ENCODE measurements around the gene HS6ST1.
"Not testable (repeated sequence)": the region's sequence is repeated elsewhere in the genome, so short reads cannot be mapped to it uniquely, and the experiment has no call there.

Gene HS6ST1

GRCh38 chr2:128266463-128266862 lies 52.2 kb downstream of the HS6ST1 start:
- H3K9me3 ChIP-seq (ENCODE audit: control insufficient read depth, low read length); H3K36me3 ChIP-seq (ENCODE audit: control insufficient read depth in 1 of 2, insufficient read depth in 2 of 2, low read depth in 1 of 2, low read length in 2 of 2); H3K18ac ChIP-seq (ENCODE audit: low read depth in 1 of 2, low read length in 2 of 2); H3K27me3 ChIP-seq (ENCODE audit: control insufficient read depth in 1 of 2, insufficient read depth in 1 of 2, low read length in 2 of 2); H3K23ac ChIP-seq (ENCODE audit: low read length in 2 of 2); H3K79me1 ChIP-seq (replicated peaks; ENCODE audit: low read length, poor library complexity, severe bottlenecking); H3K4me1 ChIP-seq (ENCODE audit: control insufficient read depth, insufficient read depth, low read depth, low read length); H3K27ac ChIP-seq (ENCODE audit: low read length, poor library complexity, severe bottlenecking); H3K9ac ChIP-seq (ENCODE audit: low read length); H2BK12ac ChIP-seq (ENCODE audit: low read length in 2 of 2); H2AFZ ChIP-seq (ENCODE audit: low read depth, low read length); H2BK5ac ChIP-seq (ENCODE audit: low read depth, low read length, poor library complexity, severe bottlenecking); H2AK5ac ChIP-seq (ENCODE audit: low read length, severe bottlenecking); H3K4me2 ChIP-seq (ENCODE audit: low read length, poor library complexity, severe bottlenecking); H3K4me3 ChIP-seq (ENCODE audit: insufficient read depth in 1 of 2, low read depth in 1 of 2, low read length in 2 of 2); DNase-seq; H3K4ac ChIP-seq (ENCODE audit: low read depth in 1 of 2, low read length in 2 of 2); H3K14ac ChIP-seq (ENCODE audit: low read length in 2 of 2); H2BK15ac ChIP-seq (ENCODE audit: low read depth, poor library complexity, severe bottlenecking); H4K8ac ChIP-seq (ENCODE audit: low read length); H2BK120ac ChIP-seq (ENCODE audit: low read depth, low read length): not testable (repeated sequence)
- H4K91ac ChIP-seq (ENCODE audit: low read length), result peak overlapping the region; percentile 10
- 96% methylated on average over 8 of the region's 8 CpGs for WGBS

DNA sequence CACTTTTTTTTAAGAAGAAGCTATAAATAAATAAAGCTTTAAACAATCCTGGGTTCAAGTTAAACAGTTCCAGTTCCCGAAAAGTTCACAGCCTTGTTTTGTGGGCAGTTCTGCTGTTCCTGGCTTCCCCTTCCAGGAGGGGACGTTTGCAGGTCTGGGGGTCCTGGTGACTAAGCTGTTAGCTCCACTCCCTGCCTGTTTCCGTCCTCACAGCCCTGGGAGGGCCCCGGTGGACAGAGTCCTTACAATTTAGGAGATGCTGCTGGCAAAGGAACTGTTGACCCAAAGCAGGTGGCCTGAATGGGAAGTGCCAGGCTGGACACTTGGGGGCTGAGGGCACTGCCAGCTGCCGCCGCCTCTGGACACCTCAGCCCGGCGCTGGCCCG lies 53.1 kb downstream of the HS6ST1 start:
- not testable (repeated sequence) for H3K9ac ChIP-seq (ENCODE audit: low read length); H3K18ac ChIP-seq (ENCODE audit: low read depth in 1 of 2, low read length in 2 of 2); H3K27me3 ChIP-seq (ENCODE audit: control insufficient read depth in 1 of 2, insufficient read depth in 1 of 2, low read length in 2 of 2); H3K9me3 ChIP-seq (ENCODE audit: control insufficient read depth, low read length); H3K36me3 ChIP-seq (ENCODE audit: control insufficient read depth in 1 of 2, insufficient read depth in 2 of 2, low read depth in 1 of 2, low read length in 2 of 2); H2BK120ac ChIP-seq (ENCODE audit: low read depth, low read length); H2BK12ac ChIP-seq (ENCODE audit: low read length in 2 of 2); H3K79me1 ChIP-seq (replicated peaks; ENCODE audit: low read length, poor library complexity, severe bottlenecking); H2BK5ac ChIP-seq (ENCODE audit: low read depth, low read length, poor library complexity, severe bottlenecking); H3K4me3 ChIP-seq (ENCODE audit: insufficient read depth in 1 of 2, low read depth in 1 of 2, low read length in 2 of 2); H4K8ac ChIP-seq (ENCODE audit: low read length); H3K23ac ChIP-seq (ENCODE audit: low read length in 2 of 2); H2AFZ ChIP-seq (ENCODE audit: low read depth, low read length); H2BK15ac ChIP-seq (ENCODE audit: low read depth, poor library complexity, severe bottlenecking); H3K4ac ChIP-seq (ENCODE audit: low read depth in 1 of 2, low read length in 2 of 2); H3K4me2 ChIP-seq (ENCODE audit: low read length, poor library complexity, severe bottlenecking); H3K14ac ChIP-seq (ENCODE audit: low read length in 2 of 2); H2AK5ac ChIP-seq (ENCODE audit: low read length, severe bottlenecking); DNase-seq; H3K27ac ChIP-seq (ENCODE audit: low read length, poor library complexity, severe bottlenecking); H4K91ac ChIP-seq (ENCODE audit: low read length)
- H3K4me1 ChIP-seq (ENCODE audit: control insufficient read depth, insufficient read depth, low read depth, low read length), result peaks cover 18% of the 10 kb centered on the region
- 100% methylated on average over 2 of the region's 9 CpGs for WGBS

DNA sequence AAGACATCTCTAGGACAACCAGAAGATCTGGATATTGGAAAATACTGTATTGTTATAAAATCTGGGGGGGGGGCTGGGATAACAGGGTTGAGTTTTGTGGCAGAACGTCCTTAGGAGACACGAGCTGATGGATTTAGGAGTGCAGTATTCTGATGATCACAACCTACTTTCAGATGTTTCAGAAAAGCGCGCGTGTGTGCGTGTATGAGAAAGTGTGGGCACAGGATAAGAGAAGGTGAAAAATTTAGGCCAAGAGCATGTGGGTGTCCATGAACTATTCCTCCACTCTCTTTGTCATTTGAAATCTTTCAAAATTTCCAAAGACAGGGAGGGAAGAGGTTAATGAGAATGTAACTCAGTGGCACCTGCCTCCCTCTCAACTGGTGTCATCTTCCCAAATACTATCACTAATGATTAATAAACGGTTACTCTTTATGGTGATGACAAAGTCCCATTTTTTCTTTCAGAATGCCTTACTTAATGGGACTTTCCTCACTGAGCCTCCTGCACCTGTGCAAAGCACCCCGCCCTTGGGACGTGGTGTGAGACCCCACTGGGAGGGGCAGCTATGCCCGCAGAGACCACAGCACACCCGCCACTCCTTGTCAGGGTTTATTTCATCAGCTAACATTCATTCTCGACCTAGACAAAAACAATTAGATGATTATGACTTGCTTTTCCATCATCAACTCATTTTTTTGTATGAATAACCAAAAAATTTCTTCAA lies 53.6 kb downstream of the HS6ST1 start:
- WGBS, result 96% methylated on average over 12 of the region's 12 CpGs
- no peak overlapping the region for H3K4me3 ChIP-seq (ENCODE audit: insufficient read depth in 1 of 2, low read depth in 1 of 2, low read length in 2 of 2)
- no peaks in the 10 kb centered on the region for H3K27me3 ChIP-seq (ENCODE audit: control insufficient read depth in 1 of 2, insufficient read depth in 1 of 2, low read length in 2 of 2)
- DNase-seq, result no peak
- no peaks in the 10 kb centered on the region for H3K9me3 ChIP-seq (ENCODE audit: control insufficient read depth, low read length)
- H3K18ac ChIP-seq (ENCODE audit: low read depth in 1 of 2, low read length in 2 of 2), result no peak overlapping the region
- H3K79me1 ChIP-seq (replicated peaks; ENCODE audit: low read length, poor library complexity, severe bottlenecking), result peaks cover 4% of the 10 kb centered on the region
- H3K14ac ChIP-seq (ENCODE audit: low read length in 2 of 2), result no peak overlapping the region
- H2BK120ac ChIP-seq (ENCODE audit: low read depth, low read length), result no peak overlapping the region
- H2AFZ ChIP-seq (ENCODE audit: low read depth, low read length), result no peak overlapping the region
- no peak overlapping the region for H4K91ac ChIP-seq (ENCODE audit: low read length)
- H2AK5ac ChIP-seq (ENCODE audit: low read length, severe bottlenecking), result no peak overlapping the region
- H3K36me3 ChIP-seq (ENCODE audit: control insufficient read depth in 1 of 2, insufficient read depth in 2 of 2, low read depth in 1 of 2, low read length in 2 of 2), result peaks cover 0 to 10% of the 10 kb centered on the region in 2 experiments
- no peak overlapping the region for H3K27ac ChIP-seq (ENCODE audit: low read length, poor library complexity, severe bottlenecking)
- no peak overlapping the region for H3K4me2 ChIP-seq (ENCODE audit: low read length, poor library complexity, severe bottlenecking)
- H2BK5ac ChIP-seq (ENCODE audit: low read depth, low read length, poor library complexity, severe bottlenecking), result no peak overlapping the region
- H2BK12ac ChIP-seq (ENCODE audit: low read length in 2 of 2), result no peak overlapping the region
- H3K9ac ChIP-seq (ENCODE audit: low read length), result no peak overlapping the region
- no peak overlapping the region for H2BK15ac ChIP-seq (ENCODE audit: low read depth, poor library complexity, severe bottlenecking)
- no peak overlapping the region for H3K4ac ChIP-seq (ENCODE audit: low read depth in 1 of 2, low read length in 2 of 2)
- H4K8ac ChIP-seq (ENCODE audit: low read length), result no peak overlapping the region
- H3K23ac ChIP-seq (ENCODE audit: low read length in 2 of 2), result no peak overlapping the region
- H3K4me1 ChIP-seq (ENCODE audit: control insufficient read depth, insufficient read depth, low read depth, low read length), result peaks cover 21% of the 10 kb centered on the region

GRCh38 chr2:128263902-128264331 lies 54.8 kb downstream of the HS6ST1 start:
- peaks cover 19% of the 10 kb centered on the region for H3K4me1 ChIP-seq (ENCODE audit: control insufficient read depth, insufficient read depth, low read depth, low read length)
- peaks cover 0 to 7% of the 10 kb centered on the region in 2 experiments for H3K36me3 ChIP-seq (ENCODE audit: control insufficient read depth in 1 of 2, insufficient read depth in 2 of 2, low read depth in 1 of 2, low read length in 2 of 2)
- 89% methylated on average over 9 of the region's 9 CpGs for WGBS

More at GRCh38 chr2:128263902-128264331, 54.8 kb downstream of the HS6ST1 start:
- Histone ChIP-seq H2BK12ac (ENCODE audit: low read length in 2 of 2) (no peak overlapping the region), H3K14ac (ENCODE audit: low read length in 2 of 2) (no peak overlapping the region), H2BK5ac (ENCODE audit: low read depth, low read length, poor library complexity, severe bottlenecking) (no peak overlapping the region), H3K27me3 (ENCODE audit: control insufficient read depth in 1 of 2, insufficient read depth in 1 of 2, low read length in 2 of 2) (no peaks in the 10 kb centered on the region), H3K4me2 (ENCODE audit: low read length, poor library complexity, severe bottlenecking) (no peak overlapping the region), H3K79me1 (replicated peaks; ENCODE audit: low read length, poor library complexity, severe bottlenecking) (peaks cover 3% of the 10 kb centered on the region), H3K23ac (ENCODE audit: low read length in 2 of 2) (no peak overlapping the region), H3K9ac (ENCODE audit: low read length) (no peak overlapping the region), H3K9me3 (ENCODE audit: control insufficient read depth, low read length) (no peaks in the 10 kb centered on the region), H3K4me3 (ENCODE audit: insufficient read depth in 1 of 2, low read depth in 1 of 2, low read length in 2 of 2) (no peak overlapping the region), H4K8ac (ENCODE audit: low read length) (no peak overlapping the region), H3K18ac (ENCODE audit: low read depth in 1 of 2, low read length in 2 of 2) (no peak overlapping the region), H2AK5ac (ENCODE audit: low read length, severe bottlenecking) (no peak overlapping the region), H3K4ac (ENCODE audit: low read depth in 1 of 2, low read length in 2 of 2) (no peak overlapping the region), H4K91ac (ENCODE audit: low read length) (no peak overlapping the region), H2BK15ac (ENCODE audit: low read depth, poor library complexity, severe bottlenecking) (no peak overlapping the region), H2AFZ (ENCODE audit: low read depth, low read length) (no peak overlapping the region), H2BK120ac (ENCODE audit: low read depth, low read length) (no peak overlapping the region), H3K27ac (ENCODE audit: low read length, poor library complexity, severe bottlenecking) (no peak overlapping the region)
- no peak for DNase-seq
